Spleen (tissue), 11 donors: ENCODE data around the gene MLF2. TPM values are rescaled to one million over a fixed set of nuclear protein-coding genes. Genes with fewer than 3 reads are reported as not detected.
A peak's percentile ranks its signal among the peaks of the same experiment; 100 is the strongest.

Experiments
- DNase-seq: peaks from one replicate; pipeline ENCODE4 v3.0.0-alpha.2; 2020
- H3K27ac ChIP-seq, 8 donors: fragments of 200-600 bp; sonication (generic) in 7 of 8; 1 replicate in 4 of 8; 2 replicates in 4 of 8; pipeline versions ENCODE4 v1.5.0 to v1.8.0; 2016 to 2021; ENCODE audit warnings: inconsistent platforms in 4 of 8, mild to moderate bottlenecking in 4 of 8, moderate library complexity in 1 of 8
- H3K27me3 ChIP-seq, 7 donors: fragments of 200-600 bp; sonication (generic) in 6 of 7; replicated peaks in 1 of 7; 1 replicate in 4 of 7; 2 replicates in 3 of 7; pipeline versions ENCODE4 v1.5.0 to v1.8.0; 2016 to 2021; ENCODE audit warnings: inconsistent platforms in 3 of 7, mild to moderate bottlenecking in 1 of 7
- H3K36me3 ChIP-seq, 6 donors: fragments of 200-600 bp; sonication (generic) in 5 of 6; 1 replicate in 4 of 6; 2 replicates in 2 of 6; pipeline versions ENCODE4 v1.5.0 to v1.8.0; 2016 to 2021; ENCODE audit warnings: inconsistent platforms in 2 of 6
- H3K4me1 ChIP-seq, 6 donors: fragments of 200-600 bp; sonication (generic) in 5 of 6; 1 replicate in 3 of 6; 2 replicates in 3 of 6; pipeline versions ENCODE4 v1.5.0 to v1.8.0; 2016 to 2021; ENCODE audit warnings: inconsistent platforms in 3 of 6
- H3K4me3 ChIP-seq, 8 donors: fragments of 200-600 bp; sonication (generic) in 7 of 8; 1 replicate in 4 of 8; 2 replicates in 4 of 8; pipeline versions ENCODE4 v1.5.0 to v1.8.0; 2016 to 2021; ENCODE audit warnings: inconsistent platforms in 4 of 8, mild to moderate bottlenecking in 4 of 8, moderate library complexity in 2 of 8
- H3K9me3 ChIP-seq, 8 donors: fragments of 200-600 bp; sonication (generic) in 7 of 8; 1 replicate in 4 of 8; 2 replicates in 4 of 8; pipeline versions ENCODE4 v1.5.0 to v1.8.0; 2016 to 2021; ENCODE audit warnings: inconsistent platforms in 4 of 8
- POLR2A ChIP-seq, 3 donors: fragments of 450-650 bp; IDR thresholded peaks; one replicate each; pipeline ENCODE4 v1.5.1; 2017; ENCODE audit warnings: antibody characterized with exemption in 3 of 3, mild to moderate bottlenecking in 1 of 3
- POLR2AphosphoS5 ChIP-seq, 3 donors: sonication (generic); formaldehyde crosslinking; IDR thresholded peaks; one replicate each; pipeline ENCODE4 v1.5.1; 2017; ENCODE audit warnings: antibody characterized with exemption in 3 of 3
- WGBS, 5 donors: extraction: QIAGEN DNeasy Blood & Tissue Kit in 3 of 5; methylation state at CpG; one replicate each; pipeline versions ENCODE4 v1.1.5 to v1.1.7; 2013 to 2018; 5-methylcytosine and 5-hydroxymethylcytosine counted together
- intact Hi-C: fragments of 100-400 bp; cut with DNase I; formaldehyde crosslinking; loops from one replicate; pipeline ENCODE4 v1.15.0; 2023; ENCODE audit warnings: low total_unique reads
- polyA plus RNA-seq, 3 donors: library from polyadenylated mRNA; stranded (reverse); fragments of 200-250 nt; gene quantifications; one replicate each; pipeline ENCODE4 v1.2.1, GENCODE V29; 2013
- total RNA-seq, 7 donors: library from RNA; depleted of rRNA in 3 of 7; stranded (reverse); fragments of >200 nt in 3 of 7; fragmentation: NEBNext Ultra II Directional in 4 of 7; extraction: Animal tissue kit (Norgen Biotek cat#: 25700) in 4 of 7; gene quantifications; one replicate each; pipeline versions ENCODE4 v1.1.0 to v1.2.1, GENCODE V29; 2016 to 2021
- TF ChIP-seq, protein P1 (sequence below), 11 experiments: fragments of 200-600 bp in 7 of 11; fragments of 450-650 bp in 4 of 11; sonication (generic) in 4 of 11; IDR thresholded peaks in 8 of 11; conservative IDR thresholded peaks in 3 of 11; 1 replicate in 7 of 11; 2 replicates in 4 of 11; pipeline versions ENCODE4 v1.4.0 to v1.8.0; 2016 to 2021; ENCODE audit warnings: antibody characterized with exemption in 11 of 11, inconsistent platforms in 4 of 11, mild to moderate bottlenecking in 1 of 11
- donor health status: healthy with polysubstance abuse.
- donor health status: DM: no; HTN: no; CAD: no; lungs with moderate emphysema.
- donor health status: DM: no; HTN: no; CAD: no.
- donor health status: Bipolar disorder and iron deficiency.
- donor health status: healthy.
- donor health status: DM: no; HTN: no; CAD: no.
- donor health status: DM: yes; HTN: yes; CAD: no.

The MLF2 gene
- total and polyA plus RNA-seq, 10 donors, result 78.0 to 123 (median 104) TPM

DNA sequence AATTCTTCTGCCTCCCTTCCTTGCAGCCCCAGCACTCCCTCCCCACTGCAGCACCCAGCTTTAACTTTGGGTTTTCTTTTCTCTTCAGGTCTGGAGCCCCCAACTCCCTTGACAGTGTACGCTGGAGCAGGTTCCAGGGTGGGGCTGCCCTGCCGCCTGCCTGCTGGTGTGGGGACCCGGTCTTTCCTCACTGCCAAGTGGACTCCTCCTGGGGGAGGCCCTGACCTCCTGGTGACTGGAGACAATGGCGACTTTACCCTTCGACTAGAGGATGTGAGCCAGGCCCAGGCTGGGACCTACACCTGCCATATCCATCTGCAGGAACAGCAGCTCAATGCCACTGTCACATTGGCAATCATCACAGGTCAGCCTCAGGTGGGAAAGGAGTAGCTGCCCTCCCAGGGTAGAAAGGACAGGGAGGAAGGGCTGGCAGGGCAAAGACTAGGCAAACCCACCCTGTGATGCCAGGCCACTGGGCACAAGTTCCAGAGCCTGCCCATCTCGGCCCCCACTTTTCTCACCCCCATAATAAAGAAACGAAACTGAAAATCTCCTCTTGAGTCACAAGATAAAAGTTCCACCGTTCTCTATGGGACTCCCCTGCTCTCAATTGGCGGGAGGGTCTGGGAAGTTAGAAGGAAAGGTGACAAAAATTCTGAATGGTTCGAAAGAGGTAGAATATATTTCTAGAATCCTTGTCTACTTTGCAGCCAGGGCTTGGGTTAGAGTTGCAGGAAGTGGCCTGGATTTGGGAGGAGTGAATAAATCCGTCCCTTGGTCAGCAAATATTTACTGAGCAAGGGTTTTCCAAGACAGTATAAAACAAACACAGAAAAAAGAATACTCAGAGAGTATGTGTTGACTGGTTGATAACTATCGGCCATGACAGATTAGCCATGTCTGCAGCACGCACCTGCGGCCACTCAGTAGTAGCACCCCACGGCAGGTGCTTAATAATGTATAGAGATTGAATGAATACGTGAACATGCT is 22.5 kb upstream of the MLF2 start:
- Histone ChIP-seq H3K9me3 (no peaks in the 10 kb centered on the region), H3K27ac (peak overlapping the region in 6 of 8 donors; percentile 29 to 84 (median 72)), H3K27me3 (peaks cover 0 to 75% (median 20%) of the 10 kb centered on the region in 7 donors), H3K36me3 (peaks cover 0 to 16% (median 0%) of the 10 kb centered on the region in 6 donors), H3K4me1 (peaks cover 3 to 76% (median 45%) of the 10 kb centered on the region in 6 donors), H3K4me3 (peak overlapping the region in 2 of 8 donors; percentile 25 to 63)
- no peak for DNase-seq
- WGBS, 5 donors, result 73 to 85% (median 79%) methylated on average over 14 to 16 of the region's 16 CpGs
- no peak for TF ChIP-seq POLR2AphosphoS5 (IDR thresholded peaks at IDR 0.05)
- TF ChIP-seq, protein P1, sequence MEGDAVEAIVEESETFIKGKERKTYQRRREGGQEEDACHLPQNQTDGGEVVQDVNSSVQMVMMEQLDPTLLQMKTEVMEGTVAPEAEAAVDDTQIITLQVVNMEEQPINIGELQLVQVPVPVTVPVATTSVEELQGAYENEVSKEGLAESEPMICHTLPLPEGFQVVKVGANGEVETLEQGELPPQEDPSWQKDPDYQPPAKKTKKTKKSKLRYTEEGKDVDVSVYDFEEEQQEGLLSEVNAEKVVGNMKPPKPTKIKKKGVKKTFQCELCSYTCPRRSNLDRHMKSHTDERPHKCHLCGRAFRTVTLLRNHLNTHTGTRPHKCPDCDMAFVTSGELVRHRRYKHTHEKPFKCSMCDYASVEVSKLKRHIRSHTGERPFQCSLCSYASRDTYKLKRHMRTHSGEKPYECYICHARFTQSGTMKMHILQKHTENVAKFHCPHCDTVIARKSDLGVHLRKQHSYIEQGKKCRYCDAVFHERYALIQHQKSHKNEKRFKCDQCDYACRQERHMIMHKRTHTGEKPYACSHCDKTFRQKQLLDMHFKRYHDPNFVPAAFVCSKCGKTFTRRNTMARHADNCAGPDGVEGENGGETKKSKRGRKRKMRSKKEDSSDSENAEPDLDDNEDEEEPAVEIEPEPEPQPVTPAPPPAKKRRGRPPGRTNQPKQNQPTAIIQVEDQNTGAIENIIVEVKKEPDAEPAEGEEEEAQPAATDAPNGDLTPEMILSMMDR (IDR thresholded peaks at IDR 0.05 in 8 of 11, conservative IDR thresholded peaks at IDR 0.05 in 3 of 11), result no peak
- no peak for TF ChIP-seq POLR2A (IDR thresholded peaks at IDR 0.05)
- intact Hi-C loops, result no loop called here

DNA sequence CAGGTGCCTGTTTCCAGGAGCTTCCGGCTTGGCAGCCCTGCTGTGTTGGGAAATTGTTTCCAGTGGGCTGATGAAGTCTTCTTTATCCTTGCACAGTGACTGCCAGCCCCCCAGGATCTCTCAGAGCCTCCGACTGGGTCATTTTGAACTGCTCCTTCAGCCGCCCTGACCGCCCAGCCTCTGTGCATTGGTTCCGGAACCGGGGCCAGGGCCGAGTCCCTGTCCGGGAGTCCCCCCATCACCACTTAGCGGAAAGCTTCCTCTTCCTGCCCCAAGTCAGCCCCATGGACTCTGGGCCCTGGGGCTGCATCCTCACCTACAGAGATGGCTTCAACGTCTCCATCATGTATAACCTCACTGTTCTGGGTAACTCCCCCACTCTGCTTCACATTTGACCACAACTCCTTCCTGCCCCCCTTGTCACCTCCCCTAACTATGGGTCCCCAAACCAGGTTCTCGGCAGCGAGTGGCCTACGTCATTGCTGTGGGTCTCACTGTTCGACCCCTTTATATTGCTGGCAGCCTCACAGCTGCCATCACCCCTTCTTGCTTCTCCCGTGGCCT is 21.6 kb upstream of the MLF2 start:
- peaks cover 0 to 80% (median 20%) of the 10 kb centered on the region in 7 donors for H3K27me3 ChIP-seq
- TF ChIP-seq POLR2AphosphoS5 (IDR thresholded peaks at IDR 0.05), result peak; percentile 40 to 65 (median 45)
- no peak for TF ChIP-seq POLR2A (IDR thresholded peaks at IDR 0.05)
- TF ChIP-seq, protein P1 (IDR thresholded peaks at IDR 0.05 in 8 of 11, conservative IDR thresholded peaks at IDR 0.05 in 3 of 11), result no peak
- WGBS, 5 donors, result 58 to 69% (median 62%) methylated on average over 15 of the region's 15 CpGs
- H3K27ac ChIP-seq, result peak overlapping the region in 7 of 8 donors; percentile 9 to 84 (median 65)
- peaks cover 0 to 25% (median 0%) of the 10 kb centered on the region in 6 donors for H3K36me3 ChIP-seq
- no peaks in the 10 kb centered on the region for H3K9me3 ChIP-seq
- DNase-seq, result no peak
- peak overlapping the region in 5 of 8 donors; percentile 25 to 63 (median 30) for H3K4me3 ChIP-seq
- intact Hi-C loops, result no loop called here
- H3K4me1 ChIP-seq, result peaks cover 3 to 85% (median 46%) of the 10 kb centered on the region in 6 donors

DNA sequence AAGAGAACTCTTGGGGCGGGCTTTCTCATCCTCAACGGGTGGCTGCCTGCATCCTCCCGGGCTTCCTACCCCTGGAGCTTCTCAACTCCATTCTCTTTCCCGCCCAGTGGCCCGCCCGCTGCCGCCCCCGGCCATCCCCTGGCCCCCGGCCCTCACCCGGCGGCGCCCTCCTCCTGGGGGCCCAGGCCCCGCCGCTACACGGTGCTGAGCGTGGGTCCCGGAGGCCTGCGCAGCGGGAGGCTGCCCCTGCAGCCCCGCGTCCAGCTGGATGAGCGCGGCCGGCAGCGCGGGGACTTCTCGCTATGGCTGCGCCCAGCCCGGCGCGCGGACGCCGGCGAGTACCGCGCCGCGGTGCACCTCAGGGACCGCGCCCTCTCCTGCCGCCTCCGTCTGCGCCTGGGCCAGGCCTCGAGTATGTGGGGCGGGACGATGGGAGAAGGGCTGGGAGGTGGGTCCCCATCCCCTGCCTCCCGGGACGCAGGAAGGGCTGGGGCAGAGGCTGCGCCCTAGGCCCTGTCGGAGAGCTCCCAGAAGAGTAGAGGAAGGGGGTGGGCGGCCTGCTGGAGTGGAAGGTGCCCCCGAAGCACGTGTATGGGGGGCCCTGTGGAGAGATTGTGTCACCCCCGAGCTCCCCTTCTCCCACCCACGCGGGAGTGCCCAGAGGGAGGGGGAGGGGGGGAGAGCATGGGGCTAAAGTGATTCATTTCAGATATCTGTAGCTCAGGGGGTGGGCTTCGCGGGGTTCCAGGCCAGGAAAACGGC is 20.8 kb upstream of the MLF2 start:
- Histone ChIP-seq H3K9me3 (no peaks in the 10 kb centered on the region), H3K4me1 (peaks cover 3 to 87% (median 44%) of the 10 kb centered on the region in 6 donors), H3K4me3 (peak overlapping the region in 7 of 8 donors; percentile 4 to 63 (median 29)), H3K27me3 (peaks cover 0 to 85% (median 20%) of the 10 kb centered on the region in 7 donors), H3K27ac (peak overlapping the region in 7 of 8 donors; percentile 9 to 84 (median 65)), H3K36me3 (peaks cover 0 to 26% (median 0%) of the 10 kb centered on the region in 6 donors)
- intact Hi-C loops, result no loop called here
- no peak for DNase-seq
- TF ChIP-seq POLR2A (IDR thresholded peaks at IDR 0.05) (no peak), POLR2AphosphoS5 (IDR thresholded peaks at IDR 0.05) (no peak)
- TF ChIP-seq, protein P1 (IDR thresholded peaks at IDR 0.05 in 8 of 11, conservative IDR thresholded peaks at IDR 0.05 in 3 of 11), result no peak
- 22 to 32% (median 25%) methylated on average over 29 to 60 of the region's 60 CpGs for WGBS, 5 donors
